ENCODE measurements around the gene GPC1.

GRCh38 chr2:240390091-240391073, 45.1 kb upstream of the GPC1 start:
- TF ChIP-seq REST (IDR thresholded peaks at IDR 0.05; ENCODE audit: insufficient read depth in 1 of 2, low read depth in 2 of 2, low read length in 2 of 2) = no peak
- no peak for TF ChIP-seq POLR2AphosphoS5 (IDR thresholded peaks at IDR 0.05; ENCODE audit: low read depth, low read length)
- TF ChIP-seq SIN3A (IDR thresholded peaks at IDR 0.05; ENCODE audit: borderline replicate concordance, insufficient read depth, low read length) = no peak

All from PFSK-1 (cell line).